ENCODE data around the gene EPB41L1.

EPB41L1 gene

DNA sequence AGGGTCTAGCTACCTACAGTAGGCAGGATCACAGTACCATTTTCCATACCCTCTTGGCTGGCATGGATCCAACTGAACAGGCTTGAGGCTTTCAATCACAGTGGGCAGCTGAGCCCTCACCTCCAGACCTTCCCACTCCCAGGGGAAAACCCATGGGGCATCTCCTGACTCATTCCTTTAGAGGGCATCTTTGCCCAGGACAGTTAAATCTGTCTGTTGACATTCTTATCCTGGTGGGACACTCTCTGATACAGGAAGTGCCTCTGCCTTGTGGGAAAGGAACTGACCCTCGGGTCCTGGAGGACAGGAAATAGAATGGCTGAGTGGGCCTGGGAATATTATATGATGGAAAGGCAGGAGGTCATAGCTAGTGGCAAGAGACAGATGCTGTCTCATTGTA lies 10.2 kb upstream of the EPB41L1 start:
- TF ChIP-seq, protein P1, sequence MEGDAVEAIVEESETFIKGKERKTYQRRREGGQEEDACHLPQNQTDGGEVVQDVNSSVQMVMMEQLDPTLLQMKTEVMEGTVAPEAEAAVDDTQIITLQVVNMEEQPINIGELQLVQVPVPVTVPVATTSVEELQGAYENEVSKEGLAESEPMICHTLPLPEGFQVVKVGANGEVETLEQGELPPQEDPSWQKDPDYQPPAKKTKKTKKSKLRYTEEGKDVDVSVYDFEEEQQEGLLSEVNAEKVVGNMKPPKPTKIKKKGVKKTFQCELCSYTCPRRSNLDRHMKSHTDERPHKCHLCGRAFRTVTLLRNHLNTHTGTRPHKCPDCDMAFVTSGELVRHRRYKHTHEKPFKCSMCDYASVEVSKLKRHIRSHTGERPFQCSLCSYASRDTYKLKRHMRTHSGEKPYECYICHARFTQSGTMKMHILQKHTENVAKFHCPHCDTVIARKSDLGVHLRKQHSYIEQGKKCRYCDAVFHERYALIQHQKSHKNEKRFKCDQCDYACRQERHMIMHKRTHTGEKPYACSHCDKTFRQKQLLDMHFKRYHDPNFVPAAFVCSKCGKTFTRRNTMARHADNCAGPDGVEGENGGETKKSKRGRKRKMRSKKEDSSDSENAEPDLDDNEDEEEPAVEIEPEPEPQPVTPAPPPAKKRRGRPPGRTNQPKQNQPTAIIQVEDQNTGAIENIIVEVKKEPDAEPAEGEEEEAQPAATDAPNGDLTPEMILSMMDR (IDR thresholded peaks at IDR 0.05; ENCODE audit: borderline replicate concordance, extremely low read depth, low read length, poor library complexity, severe bottlenecking) = no peak
- TF ChIP-seq EZH2 (IDR thresholded peaks at IDR 0.05; ENCODE audit: borderline replicate concordance, low read depth, low read length, severe bottlenecking) = no peak
- Histone ChIP-seq H3K36me3 (ENCODE audit: insufficient read depth, low read length) (no peaks in the 10 kb centered on the region), H3K4me3 (ENCODE audit: low read depth in 1 of 2, low read length in 2 of 2) (no peak overlapping the region), H3K4me2 (ENCODE audit: insufficient read depth, low read length) (no peak overlapping the region), H3K9me3 (ENCODE audit: insufficient read depth, low read length, severe bottlenecking) (no peaks in the 10 kb centered on the region), H4K20me1 (ENCODE audit: insufficient read depth, low read length) (no peaks in the 10 kb centered on the region), H3K27me3 (ENCODE audit: insufficient read depth, low read length, poor library complexity) (peaks cover 7% of the 10 kb centered on the region), H3K79me2 (ENCODE audit: insufficient read depth, low read length) (no peaks in the 10 kb centered on the region), H2AFZ (ENCODE audit: low read depth, low read length) (no peak overlapping the region), H3K27ac (ENCODE audit: low read length) (no peak overlapping the region), H3K4me1 (ENCODE audit: insufficient read depth, low read length) (no peaks in the 10 kb centered on the region), H3K9ac (ENCODE audit: low read depth, low read length) (no peak overlapping the region)
- no peak for DNase-seq
- no peak for ATAC-seq (ENCODE audit: insufficient read depth, low read depth)

DNA sequence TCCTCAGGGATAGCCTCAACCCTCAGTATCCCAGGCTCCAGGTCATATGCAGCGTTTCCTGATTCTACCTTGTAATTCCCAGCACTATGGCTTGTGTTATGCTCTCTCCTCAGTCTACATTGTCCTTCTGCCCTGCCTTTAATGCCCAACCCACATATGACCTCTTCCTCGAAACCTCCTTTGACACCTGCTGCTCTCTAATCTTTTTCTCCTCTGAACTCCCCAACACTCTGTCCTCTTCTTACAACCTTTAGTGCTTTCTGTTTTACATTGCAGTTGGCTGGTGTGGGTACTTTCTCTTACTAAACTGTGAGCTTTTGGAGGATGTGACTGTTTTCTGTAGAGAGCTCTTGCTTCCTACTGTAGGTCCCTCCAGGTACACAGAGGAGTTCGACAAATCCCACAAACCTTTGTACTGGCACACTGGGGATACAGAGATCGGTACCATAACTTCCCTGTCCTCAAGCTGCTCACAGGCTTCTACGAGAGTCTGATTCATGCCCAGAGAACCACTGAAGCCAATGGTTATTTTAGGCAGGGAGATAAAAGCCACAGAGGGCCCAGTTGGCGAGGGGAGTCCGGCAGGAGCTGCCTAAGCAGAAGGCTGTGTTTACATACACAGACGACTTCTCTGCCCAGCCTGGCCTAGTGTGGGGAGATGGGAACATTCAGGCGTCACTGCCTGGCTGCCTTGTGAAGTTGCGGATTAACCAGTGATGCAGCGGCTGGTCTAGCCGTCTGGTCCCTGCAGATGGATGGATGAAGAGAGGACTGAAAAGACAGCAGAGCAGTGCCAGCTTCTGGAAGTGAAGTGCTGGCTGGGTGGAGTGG lies 8.4 kb upstream of the EPB41L1 start:
- no peak overlapping the region for H3K27ac ChIP-seq (ENCODE audit: low read length)
- H3K9ac ChIP-seq (ENCODE audit: low read depth, low read length) = no peak overlapping the region
- TF ChIP-seq, protein P1 (IDR thresholded peaks at IDR 0.05; ENCODE audit: borderline replicate concordance, extremely low read depth, low read length, poor library complexity, severe bottlenecking) = no peak
- no peak for TF ChIP-seq EZH2 (IDR thresholded peaks at IDR 0.05; ENCODE audit: borderline replicate concordance, low read depth, low read length, severe bottlenecking)
- no peaks in the 10 kb centered on the region for H3K9me3 ChIP-seq (ENCODE audit: insufficient read depth, low read length, severe bottlenecking)
- DNase-seq = no peak
- ATAC-seq (ENCODE audit: insufficient read depth, low read depth) = no peak
- H3K36me3 ChIP-seq (ENCODE audit: insufficient read depth, low read length) = no peaks in the 10 kb centered on the region
- no peaks in the 10 kb centered on the region for H4K20me1 ChIP-seq (ENCODE audit: insufficient read depth, low read length)
- H3K27me3 ChIP-seq (ENCODE audit: insufficient read depth, low read length, poor library complexity) = peaks cover 16% of the 10 kb centered on the region
- H3K4me2 ChIP-seq (ENCODE audit: insufficient read depth, low read length) = no peak overlapping the region
- H3K4me1 ChIP-seq (ENCODE audit: insufficient read depth, low read length) = no peaks in the 10 kb centered on the region
- no peak overlapping the region for H2AFZ ChIP-seq (ENCODE audit: low read depth, low read length)
- no peak overlapping the region for H3K4me3 ChIP-seq (ENCODE audit: low read depth in 1 of 2, low read length in 2 of 2)
- no peaks in the 10 kb centered on the region for H3K79me2 ChIP-seq (ENCODE audit: insufficient read depth, low read length)

DNA sequence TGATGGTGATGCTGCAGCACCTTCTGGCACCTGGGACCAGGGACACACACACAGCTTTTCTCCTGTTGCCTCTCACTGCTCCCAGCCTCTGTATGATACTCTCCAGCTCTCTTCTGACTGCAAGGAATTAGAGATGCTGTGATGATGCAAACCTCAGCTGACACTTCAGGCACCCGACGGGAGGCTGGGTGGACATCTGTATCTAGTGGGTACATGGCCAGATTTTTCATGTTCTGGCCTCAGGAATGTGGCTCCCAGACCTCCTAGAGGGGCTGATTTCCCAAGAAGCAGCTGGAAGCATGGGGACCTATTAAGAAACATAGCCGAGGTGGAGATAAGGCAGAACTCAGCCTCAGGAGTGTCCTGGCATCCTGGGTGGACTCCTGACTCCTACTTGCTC lies 6.8 kb upstream of the EPB41L1 start:
- TF ChIP-seq, protein P1 (IDR thresholded peaks at IDR 0.05; ENCODE audit: borderline replicate concordance, extremely low read depth, low read length, poor library complexity, severe bottlenecking) = no peak
- TF ChIP-seq EZH2 (IDR thresholded peaks at IDR 0.05; ENCODE audit: borderline replicate concordance, low read depth, low read length, severe bottlenecking) = no peak
- Histone ChIP-seq H3K9ac (ENCODE audit: low read depth, low read length) (no peak overlapping the region), H3K79me2 (ENCODE audit: insufficient read depth, low read length) (no peaks in the 10 kb centered on the region), H3K4me3 (ENCODE audit: low read depth in 1 of 2, low read length in 2 of 2) (no peak overlapping the region), H3K27me3 (ENCODE audit: insufficient read depth, low read length, poor library complexity) (peaks cover 16% of the 10 kb centered on the region), H2AFZ (ENCODE audit: low read depth, low read length) (no peak overlapping the region), H3K4me1 (ENCODE audit: insufficient read depth, low read length) (no peaks in the 10 kb centered on the region), H3K9me3 (ENCODE audit: insufficient read depth, low read length, severe bottlenecking) (no peaks in the 10 kb centered on the region), H4K20me1 (ENCODE audit: insufficient read depth, low read length) (no peaks in the 10 kb centered on the region), H3K27ac (ENCODE audit: low read length) (no peak overlapping the region), H3K4me2 (ENCODE audit: insufficient read depth, low read length) (no peak overlapping the region), H3K36me3 (ENCODE audit: insufficient read depth, low read length) (no peaks in the 10 kb centered on the region)
- ATAC-seq (ENCODE audit: insufficient read depth, low read depth) (no peak), DNase-seq (no peak)

All from DND-41 (cell line).